ENCODE results near the gene AP2B1.

The AP2B1 gene

GRCh38 chr17:35726127-35726952, 139.2 kb downstream of the AP2B1 start:
- H3K9me3 ChIP-seq (replicated peaks; ENCODE audit: insufficient read depth, low read length): no peaks in the 10 kb centered on the region
- H3K4me3 ChIP-seq (ENCODE audit: low read length): no peak overlapping the region
- no peaks in the 10 kb centered on the region for H3K9me2 ChIP-seq (replicated peaks; ENCODE audit: insufficient read depth, low read length)
- H3K9ac ChIP-seq (ENCODE audit: low read length): no peak overlapping the region
- no peaks in the 10 kb centered on the region for H3K27me3 ChIP-seq (replicated peaks; ENCODE audit: insufficient read depth, low read length)
- no peaks in the 10 kb centered on the region for H3K79me2 ChIP-seq (ENCODE audit: low read length)
- H3K4me1 ChIP-seq (ENCODE audit: low read length): peaks cover 18% of the 10 kb centered on the region
- H3K27ac ChIP-seq (ENCODE audit: low read length): peak overlapping the region; percentile 12; the same call in 1 of the 2 replicates
- DNase-seq: no peak
- H3K4me2 ChIP-seq (ENCODE audit: low read depth, low read length): no peak overlapping the region
- H3F3A ChIP-seq (ENCODE audit: insufficient read depth, low read length): no peaks in the 10 kb centered on the region
- TF ChIP-seq EZH2 (optimal IDR thresholded peaks at IDR 0.05; ENCODE audit: low read depth, low read length) (no peak), EZH2phosphoT487 (IDR thresholded peaks at IDR 0.05; ENCODE audit: low read length) (no peak), CTCF (IDR thresholded peaks at IDR 0.05; ENCODE audit: low read length) (no peak)
- H2AFZ ChIP-seq (ENCODE audit: low read length): no peak overlapping the region
- no peaks in the 10 kb centered on the region for H4K20me1 ChIP-seq (ENCODE audit: insufficient read depth, low read length)
- no peaks in the 10 kb centered on the region for H3K36me3 ChIP-seq (replicated peaks; ENCODE audit: insufficient read depth, low read length)

- DNase-seq: no peak
- Histone ChIP-seq H3K27me3 (replicated peaks; ENCODE audit: insufficient read depth, low read length) (no peaks in the 10 kb centered on the region), H3K9me3 (replicated peaks; ENCODE audit: insufficient read depth, low read length) (no peaks in the 10 kb centered on the region), H3K9me2 (replicated peaks; ENCODE audit: insufficient read depth, low read length) (no peaks in the 10 kb centered on the region), H3K9ac (ENCODE audit: low read length) (no peak overlapping the region), H3K4me1 (ENCODE audit: low read length) (peaks cover 18% of the 10 kb centered on the region), H3K4me2 (ENCODE audit: low read depth, low read length) (no peak overlapping the region), H3K27ac (ENCODE audit: low read length) (peak overlapping the region; percentile 12; the same call in 1 of the 2 replicates), H3K36me3 (replicated peaks; ENCODE audit: insufficient read depth, low read length) (no peaks in the 10 kb centered on the region), H3K79me2 (ENCODE audit: low read length) (no peaks in the 10 kb centered on the region), H3K4me3 (ENCODE audit: low read length) (no peak overlapping the region), H2AFZ (ENCODE audit: low read length) (no peak overlapping the region), H3F3A (ENCODE audit: insufficient read depth, low read length) (no peaks in the 10 kb centered on the region), H4K20me1 (ENCODE audit: insufficient read depth, low read length) (no peaks in the 10 kb centered on the region)
- TF ChIP-seq EZH2 (optimal IDR thresholded peaks at IDR 0.05; ENCODE audit: low read depth, low read length) (no peak), EZH2phosphoT487 (IDR thresholded peaks at IDR 0.05; ENCODE audit: low read length) (no peak), CTCF (IDR thresholded peaks at IDR 0.05; ENCODE audit: low read length) (no peak)
Observed at GRCh38 chr17:35726953-35727460, 139.9 kb downstream of the AP2B1 start.

- Histone ChIP-seq H3K36me3 (replicated peaks; ENCODE audit: insufficient read depth, low read length) (no peaks in the 10 kb centered on the region), H3K27ac (ENCODE audit: low read length) (peak overlapping the region; percentile 12; the same call in 1 of the 2 replicates), H3K9ac (ENCODE audit: low read length) (no peak overlapping the region), H3K9me3 (replicated peaks; ENCODE audit: insufficient read depth, low read length) (no peaks in the 10 kb centered on the region), H3K4me3 (ENCODE audit: low read length) (no peak overlapping the region), H3K4me2 (ENCODE audit: low read depth, low read length) (no peak overlapping the region), H3K4me1 (ENCODE audit: low read length) (peaks cover 18% of the 10 kb centered on the region), H3K27me3 (replicated peaks; ENCODE audit: insufficient read depth, low read length) (no peaks in the 10 kb centered on the region), H2AFZ (ENCODE audit: low read length) (no peak overlapping the region), H3K79me2 (ENCODE audit: low read length) (no peaks in the 10 kb centered on the region), H4K20me1 (ENCODE audit: insufficient read depth, low read length) (no peaks in the 10 kb centered on the region), H3F3A (ENCODE audit: insufficient read depth, low read length) (no peaks in the 10 kb centered on the region), H3K9me2 (replicated peaks; ENCODE audit: insufficient read depth, low read length) (no peaks in the 10 kb centered on the region)
- DNase-seq: no peak
- no peak for TF ChIP-seq EZH2phosphoT487 (IDR thresholded peaks at IDR 0.05; ENCODE audit: low read length)
- TF ChIP-seq EZH2 (optimal IDR thresholded peaks at IDR 0.05; ENCODE audit: low read depth, low read length): no peak
- no peak for TF ChIP-seq CTCF (IDR thresholded peaks at IDR 0.05; ENCODE audit: low read length)
Observed at GRCh38 chr17:35727635-35728034, 140.5 kb downstream of the AP2B1 start.
